Activated CD4-positive, alpha-beta T cell treated with anti-CD3 and anti-CD28 coated beads for 48 hours (primary cell): ENCODE data around the gene TJP3.
A peak's percentile ranks its signal among the peaks of the same experiment; 100 is the strongest.

Experiments
- DNase-seq: peaks from one replicate; pipeline ENCODE4 v3.0.0-alpha.2; 2020

TJP3 gene

GRCh38 chr19:3770136-3770999, 62.2 kb downstream of the TJP3 start:
- no peak for DNase-seq

GRCh38 chr19:3771000-3771905, 63.1 kb downstream of the TJP3 start:
- no peak for DNase-seq

- DNase-seq: no peak
Measured at GRCh38 chr19:3771906-3772455, 63.8 kb downstream of the TJP3 start, which contains the start of gene RAX2. RAX2 (minus strand) TSS chr19:3772228; CDS start chr19:3771742, 486 bp downstream.

GRCh38 chr19:3773814-3774515, 65.8 kb downstream of the TJP3 start:
- DNase-seq: no peak

- DNase-seq: no peak
Measured at GRCh38 chr19:3774621-3775373, 66.6 kb downstream of the TJP3 start.

GRCh38 chr19:3775374-3775711, 67.2 kb downstream of the TJP3 start:
- DNase-seq: no peak

GRCh38 chr19:3775831-3776230, 67.6 kb downstream of the TJP3 start:
- no peak for DNase-seq

- no peak for DNase-seq
Measured at GRCh38 chr19:3776479-3777040, 68.4 kb downstream of the TJP3 start.

GRCh38 chr19:3778104-3778867, 70.1 kb downstream of the TJP3 start:
- no peak for DNase-seq

GRCh38 chr19:3778899-3779723, 70.9 kb downstream of the TJP3 start:
- DNase-seq: no peak

GRCh38 chr19:3780786-3781304, 72.7 kb downstream of the TJP3 start:
- DNase-seq: no peak

GRCh38 chr19:3781603-3782002, 73.4 kb downstream of the TJP3 start:
- no peak for DNase-seq

GRCh38 chr19:3782330-3782729, 74.1 kb downstream of the TJP3 start:
- DNase-seq: no peak

GRCh38 chr19:3782903-3783302, 74.7 kb downstream of the TJP3 start:
- DNase-seq: no peak

GRCh38 chr19:3783660-3784584, 75.7 kb downstream of the TJP3 start:
- peak; percentile 68 for DNase-seq

GRCh38 chr19:3784607-3785450, 76.6 kb downstream of the TJP3 start:
- DNase-seq: no peak

- DNase-seq: peak; percentile 47
Measured at GRCh38 chr19:3785451-3785937, 77.3 kb downstream of the TJP3 start.
